Measurements from ENCODE around the gene PCGF1.

DNA sequence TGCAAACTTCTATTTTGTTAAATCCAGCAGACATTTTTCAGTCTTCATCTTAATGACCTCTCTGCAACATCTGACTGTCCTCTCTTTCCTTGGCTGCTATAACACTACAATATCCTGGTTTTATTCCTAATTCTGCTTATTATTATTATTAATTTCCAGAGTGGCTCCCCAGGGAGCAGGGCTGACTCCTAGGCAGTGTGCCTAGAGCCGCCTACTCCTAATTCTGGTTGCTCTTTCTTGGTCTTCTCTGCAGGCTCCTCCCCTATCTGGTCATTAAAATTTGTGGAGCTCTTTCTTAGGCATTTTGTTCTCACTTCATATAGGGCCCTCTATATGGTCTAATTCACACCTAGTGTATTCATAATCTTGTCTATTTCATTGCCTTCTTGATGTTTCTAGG is 35.5 kb upstream of the PCGF1 start:
- TF ChIP-seq POLR2A (IDR thresholded peaks at IDR 0.05; ENCODE audit: low read depth, low read length) (no peak), POLR2AphosphoS5 (IDR thresholded peaks at IDR 0.05; ENCODE audit: low read depth, low read length) (no peak), TAF1 (IDR thresholded peaks at IDR 0.05; ENCODE audit: low read depth, low read length) (no peak), SPI1 (IDR thresholded peaks at IDR 0.05; ENCODE audit: low read depth, low read length) (no peak), PAX5 (IDR thresholded peaks at IDR 0.05; ENCODE audit: insufficient read depth, low read length, severe bottlenecking) (no peak), POU2F2 (IDR thresholded peaks at IDR 0.05; ENCODE audit: low read depth, low read length) (no peak)
